ENCODE results near the gene LCP1.

LCP1 gene

GRCh38 chr13:46131705-46132104 is 50.3 kb downstream of the LCP1 start:
- DNase-seq (ENCODE audit: low read depth in 2 of 3, low spot score in 1 of 3): no peak

GRCh38 chr13:46129955-46130618 is 51.9 kb downstream of the LCP1 start:
- no peak for DNase-seq (ENCODE audit: low read depth in 2 of 3, low spot score in 1 of 3)

- DNase-seq (ENCODE audit: low read depth in 2 of 3, low spot score in 1 of 3): no peak
Measured at GRCh38 chr13:46129124-46129523, 52.9 kb downstream of the LCP1 start.

GRCh38 chr13:46127358-46128023 is 54.5 kb downstream of the LCP1 start:
- DNase-seq (ENCODE audit: low read depth in 2 of 3, low spot score in 1 of 3): no peak

- DNase-seq (ENCODE audit: low read depth in 2 of 3, low spot score in 1 of 3): peak; percentile 48 to 68 (median 55)
Measured at GRCh38 chr13:46126552-46127357, 55.2 kb downstream of the LCP1 start.

- no peak for DNase-seq (ENCODE audit: low read depth in 2 of 3, low spot score in 1 of 3)
Measured at GRCh38 chr13:46126056-46126455, 55.9 kb downstream of the LCP1 start.

GRCh38 chr13:46124967-46125933 is 56.7 kb downstream of the LCP1 start:
- no peak for DNase-seq (ENCODE audit: low read depth in 2 of 3, low spot score in 1 of 3)

GRCh38 chr13:46124531-46124966 is 57.4 kb downstream of the LCP1 start:
- no peak for DNase-seq (ENCODE audit: low read depth in 2 of 3, low spot score in 1 of 3)

GRCh38 chr13:46122304-46122703 is 59.7 kb downstream of the LCP1 start:
- no peak for DNase-seq (ENCODE audit: low read depth in 2 of 3, low spot score in 1 of 3)

- no peak for DNase-seq (ENCODE audit: low read depth in 2 of 3, low spot score in 1 of 3)
Measured at GRCh38 chr13:46121597-46122163, 60.3 kb downstream of the LCP1 start.

- DNase-seq (ENCODE audit: low read depth in 2 of 3, low spot score in 1 of 3): no peak
Measured at GRCh38 chr13:46121033-46121432, 60.9 kb downstream of the LCP1 start.

- DNase-seq (ENCODE audit: low read depth in 2 of 3, low spot score in 1 of 3): no peak
Measured at GRCh38 chr13:46119883-46120614, 61.9 kb downstream of the LCP1 start.

GRCh38 chr13:46116653-46117502 is 65.1 kb downstream of the LCP1 start:
- no peak for DNase-seq (ENCODE audit: low read depth in 2 of 3, low spot score in 1 of 3)

- DNase-seq (ENCODE audit: low read depth in 2 of 3, low spot score in 1 of 3): no peak
Measured at GRCh38 chr13:46114613-46115012, 67.4 kb downstream of the LCP1 start.

GRCh38 chr13:46113596-46113995 is 68.4 kb downstream of the LCP1 start:
- DNase-seq (ENCODE audit: low read depth in 2 of 3, low spot score in 1 of 3): no peak

GRCh38 chr13:46111151-46111550 is 70.8 kb downstream of the LCP1 start:
- DNase-seq (ENCODE audit: low read depth in 2 of 3, low spot score in 1 of 3): no peak

GRCh38 chr13:46109451-46109850 is 72.5 kb downstream of the LCP1 start:
- no peak for DNase-seq (ENCODE audit: low read depth in 2 of 3, low spot score in 1 of 3)

GRCh38 chr13:46106839-46107371 is 75.1 kb downstream of the LCP1 start:
- no peak for DNase-seq (ENCODE audit: low read depth in 2 of 3, low spot score in 1 of 3)

- no peak for DNase-seq (ENCODE audit: low read depth in 2 of 3, low spot score in 1 of 3)
Measured at GRCh38 chr13:46104868-46105267, 77.1 kb downstream of the LCP1 start, which contains the start of gene CPB2. CPB2 (minus strand) TSS chr13:46105033; CDS start chr13:46105009, 24 bp downstream.

All from stimulated activated CD4-positive, alpha-beta T cell treated with anti-CD3 and anti-CD28 coated beads, Interleukin-12 subunit alpha, Interleukin-12 subunit beta, amount 100 ng/mL, for 48 hours (primary cell).